NCI-H2227 (cell line): Measurements from ENCODE around the gene ACP7.
"Not testable (repeated sequence)": the region's sequence is repeated elsewhere in the genome, so short reads cannot be mapped to it uniquely, and the experiment has no call there.

ENCODE experiments used
- DNase-seq: peaks from one replicate; lab custom pipeline; 2025; ENCODE audit not compliant: unreplicated experiment; lab: John Stamatoyannopoulos, UW

Gene ACP7

GRCh38 chr19:39130337-39131254 lies 46.4 kb downstream of the ACP7 start:
- DNase-seq, result no peak

GRCh38 chr19:39131255-39131755 lies 47.1 kb downstream of the ACP7 start:
- DNase-seq, result no peak

- DNase-seq, result no peak
Observed at GRCh38 chr19:39132344-39132969, 48.3 kb downstream of the ACP7 start.

- peak; percentile 72 for DNase-seq
Observed at GRCh38 chr19:39133431-39134270, 49.5 kb downstream of the ACP7 start.

GRCh38 chr19:39135701-39136100 lies 51.5 kb downstream of the ACP7 start:
- DNase-seq, result no peak

GRCh38 chr19:39136225-39136940 lies 52.2 kb downstream of the ACP7 start:
- no peak for DNase-seq

GRCh38 chr19:39137131-39137530 lies 53.0 kb downstream of the ACP7 start:
- DNase-seq, result no peak

GRCh38 chr19:39138221-39139211 lies 54.3 kb downstream of the ACP7 start:
- no peak for DNase-seq

GRCh38 chr19:39139305-39139874 lies 55.2 kb downstream of the ACP7 start:
- DNase-seq, result no peak

GRCh38 chr19:39139971-39140453 lies 55.8 kb downstream of the ACP7 start:
- DNase-seq, result no peak

GRCh38 chr19:39140594-39140993 lies 56.4 kb downstream of the ACP7 start:
- DNase-seq, result peak; percentile 69

- DNase-seq, result no peak
Observed at GRCh38 chr19:39141929-39142328, 57.8 kb downstream of the ACP7 start.

GRCh38 chr19:39142630-39143029 lies 58.5 kb downstream of the ACP7 start:
- no peak for DNase-seq

- not testable (repeated sequence) for DNase-seq
Observed at GRCh38 chr19:39143757-39144289, 59.7 kb downstream of the ACP7 start.

- peak; percentile 86 for DNase-seq
Observed at GRCh38 chr19:39144290-39145071, 60.3 kb downstream of the ACP7 start.

GRCh38 chr19:39145180-39145953 lies 61.2 kb downstream of the ACP7 start:
- DNase-seq, result peak; percentile 93

GRCh38 chr19:39146091-39146490 lies 61.9 kb downstream of the ACP7 start:
- no peak for DNase-seq
